ENCODE measurements around the gene HILPDA.
"Not testable (repeated sequence)": the region's sequence is repeated elsewhere in the genome, so short reads cannot be mapped to it uniquely, and the experiment has no call there.

HILPDA gene

GRCh38 chr7:128463345-128463744 lies 7.7 kb downstream of the HILPDA start:
- not testable (repeated sequence) for DNase-seq (ENCODE audit: low read depth, low spot score)

GRCh38 chr7:128463933-128464332 lies 8.3 kb downstream of the HILPDA start:
- not testable (repeated sequence) for DNase-seq (ENCODE audit: low read depth, low spot score)

GRCh38 chr7:128466871-128467270 lies 11.2 kb downstream of the HILPDA start:
- DNase-seq (ENCODE audit: low read depth, low spot score), result not testable (repeated sequence)

DNA sequence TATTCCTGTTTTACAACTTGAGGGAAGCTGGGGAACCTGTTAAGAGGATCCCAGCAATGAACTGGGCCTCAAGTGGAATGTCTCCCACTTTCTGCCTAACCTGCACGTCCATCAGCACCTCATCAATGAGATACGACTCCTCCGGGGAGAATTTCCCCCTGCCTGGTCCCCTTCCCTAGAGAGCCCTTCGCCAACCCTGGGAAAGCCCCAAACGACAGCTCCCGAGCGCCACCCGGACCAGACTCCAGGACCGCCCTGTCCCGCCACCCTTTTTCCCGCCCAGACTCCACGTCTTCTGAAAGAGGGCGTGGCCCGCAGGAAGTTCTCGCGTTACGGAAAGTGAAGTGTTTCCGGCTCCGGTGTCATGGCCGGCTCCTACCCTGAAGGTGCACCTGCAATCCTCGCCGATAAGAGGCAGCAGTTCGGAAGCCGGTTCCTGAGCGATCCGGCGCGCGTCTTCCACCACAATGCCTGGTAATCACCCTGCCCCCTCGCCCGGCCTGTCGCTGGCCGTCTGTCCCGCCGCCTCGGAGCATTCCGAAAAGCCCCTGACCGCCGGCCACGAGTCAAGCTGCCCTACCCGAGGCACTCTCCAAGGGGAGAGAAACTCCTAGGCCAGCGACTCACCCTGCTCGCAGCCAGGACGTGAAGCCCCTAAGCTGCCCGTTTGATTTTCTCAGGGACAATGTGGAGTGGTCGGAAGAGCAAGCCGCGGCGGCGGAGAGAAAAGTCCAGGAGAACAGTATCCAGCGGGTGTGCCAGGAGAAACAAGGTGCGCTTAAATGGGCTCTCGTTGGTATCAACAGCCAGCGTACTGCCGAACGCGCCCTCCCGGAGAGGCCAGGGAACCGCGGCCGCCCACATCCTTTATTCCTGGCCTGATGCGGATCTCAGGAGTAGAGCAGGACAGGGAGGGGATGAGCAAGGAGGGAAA lies 21.0 kb downstream of the HILPDA start, which contains the start of gene METTL2B:
Gene METTL2B (plus strand): TSS at position 347 of the 934 bp plus-strand sequence. CDS start 18 bp downstream, at position 365.
- DNase-seq (ENCODE audit: low read depth, low spot score), result peak; percentile 88

- not testable (repeated sequence) for DNase-seq (ENCODE audit: low read depth, low spot score)
Measured at GRCh38 chr7:128477336-128477690, 21.6 kb downstream of the HILPDA start.

GRCh38 chr7:128479082-128479481 lies 23.4 kb downstream of the HILPDA start:
- DNase-seq (ENCODE audit: low read depth, low spot score), result not testable (repeated sequence)

- DNase-seq (ENCODE audit: low read depth, low spot score), result not testable (repeated sequence)
Measured at GRCh38 chr7:128488134-128488533, 32.5 kb downstream of the HILPDA start.

DNA sequence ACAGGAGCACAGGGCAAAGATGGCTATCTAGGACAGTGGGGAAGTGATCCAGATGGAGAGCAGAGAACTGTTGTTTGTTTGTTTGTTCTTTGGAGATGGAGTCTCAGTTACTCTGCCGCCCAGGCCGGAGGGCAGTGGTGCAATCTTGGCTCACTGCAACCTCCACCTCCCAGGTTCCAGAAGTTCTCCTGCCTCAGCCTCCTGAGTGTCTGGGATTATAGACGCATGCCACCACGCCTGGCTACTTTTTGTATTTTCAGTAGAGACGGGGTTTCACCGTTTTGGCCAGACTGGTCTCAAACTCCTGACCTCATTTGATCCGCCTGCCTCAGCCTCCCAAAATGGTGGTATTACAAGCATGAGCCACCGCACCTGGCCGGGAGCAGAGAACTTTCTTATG lies 41.7 kb downstream of the HILPDA start:
- no peak for DNase-seq (ENCODE audit: low read depth, low spot score)

DNA sequence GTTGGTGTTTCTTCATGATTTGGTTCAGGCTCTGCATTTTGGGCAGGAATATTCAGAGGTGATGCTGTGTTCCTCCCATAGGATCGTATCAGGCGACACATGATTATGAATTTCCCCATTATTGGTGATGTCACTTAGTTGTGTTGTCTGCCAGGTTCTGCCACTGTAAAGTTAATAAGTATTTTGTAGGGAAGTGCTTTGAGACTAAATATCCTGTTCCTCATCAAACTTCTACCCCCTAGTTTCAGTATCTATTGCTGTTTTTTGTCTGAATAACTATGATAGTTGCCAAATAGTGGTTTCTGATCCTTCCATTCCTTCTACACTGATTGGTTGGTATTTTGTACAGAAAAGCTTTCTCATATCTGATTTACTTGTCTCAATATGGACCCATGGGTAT lies 49.7 kb downstream of the HILPDA start:
- not testable (repeated sequence) for DNase-seq (ENCODE audit: low read depth, low spot score)

GRCh38 chr7:128506819-128507218 lies 51.1 kb downstream of the HILPDA start:
- not testable (repeated sequence) for DNase-seq (ENCODE audit: low read depth, low spot score)

DNA sequence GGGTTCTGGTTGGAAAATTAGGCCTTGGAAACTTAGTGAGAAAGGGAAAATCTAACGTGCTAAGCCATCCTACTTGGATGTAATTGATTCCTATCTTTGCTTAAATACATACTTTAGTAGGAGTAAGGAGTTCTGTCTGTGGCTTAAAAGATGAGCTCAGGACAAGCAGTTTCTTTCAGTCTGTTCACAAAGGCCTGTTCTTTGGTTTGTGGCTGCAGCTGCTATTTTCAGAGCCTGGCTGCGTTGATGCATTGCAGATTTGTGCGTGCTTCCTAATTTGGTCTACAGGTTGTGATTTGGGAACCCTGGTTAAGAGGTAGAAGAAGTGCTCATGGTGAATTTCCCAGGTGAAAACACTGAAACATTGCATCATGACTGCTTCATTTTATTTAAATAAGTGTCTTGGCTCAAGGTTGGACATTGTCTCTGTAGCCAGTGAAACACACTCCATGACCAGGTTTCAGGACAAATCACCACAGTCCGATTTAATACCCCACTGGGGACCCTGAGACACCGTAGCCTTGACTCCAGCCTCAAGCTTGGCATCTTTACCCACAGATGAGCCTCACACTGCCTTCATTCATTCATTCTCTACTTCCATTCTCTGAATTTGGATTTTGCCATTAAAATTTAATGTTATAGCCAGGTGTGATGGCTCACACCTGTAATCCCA lies 51.8 kb downstream of the HILPDA start:
- DNase-seq (ENCODE audit: low read depth, low spot score), result not testable (repeated sequence)
